ENCODE measurements around the gene RUNX2.

RUNX2 gene

DNA sequence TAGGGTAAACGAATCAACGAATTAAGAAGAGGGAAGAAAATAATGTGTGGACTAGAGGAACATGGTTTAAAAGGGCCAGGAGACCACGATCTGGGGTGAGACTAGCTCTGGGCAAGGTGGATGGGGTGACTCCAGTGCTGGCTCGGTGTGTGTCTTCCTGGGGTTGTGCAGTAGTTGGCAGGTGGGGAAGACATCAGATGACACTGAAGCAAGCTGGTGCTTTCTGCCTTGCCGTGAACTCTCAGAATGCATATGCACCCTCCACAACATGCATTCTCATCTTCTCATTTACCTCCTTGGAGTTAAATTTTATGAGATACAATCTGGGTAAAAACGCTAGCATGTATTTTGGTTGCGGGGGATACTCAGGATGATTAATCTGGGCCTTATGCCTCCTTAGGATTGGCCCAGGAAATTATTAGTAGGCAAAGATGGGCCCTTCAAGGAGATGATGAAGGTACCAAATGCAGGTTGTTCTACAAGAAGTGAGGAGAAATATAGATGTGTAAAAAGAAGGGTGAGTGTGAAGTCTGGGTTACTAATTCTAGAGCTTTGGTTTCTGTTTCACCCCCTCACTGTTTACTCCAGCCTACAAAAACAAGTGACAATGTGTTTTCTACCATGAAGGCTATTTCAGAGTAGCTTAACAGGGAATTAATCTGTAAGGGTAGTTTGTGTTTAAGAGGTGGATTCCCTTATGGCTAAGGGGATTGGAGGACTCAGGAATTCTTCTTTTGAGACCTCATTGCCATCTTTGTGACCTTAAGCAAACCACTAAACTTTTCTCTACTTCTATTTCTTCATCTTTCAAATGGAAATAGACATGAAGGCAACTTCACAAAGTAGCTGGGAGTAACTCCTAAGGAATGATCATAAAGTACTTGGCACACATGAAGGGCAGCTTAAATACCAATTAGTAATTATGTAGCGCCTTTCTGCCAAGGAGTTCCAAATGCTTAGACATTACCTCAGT lies 120.6 kb downstream of the RUNX2 start:
- Histone ChIP-seq H3K4me1 (ENCODE audit: control insufficient read depth in 5 of 5, insufficient read depth in 5 of 5, low read length in 5 of 5) (peaks cover 3 to 37% (median 20%) of the 10 kb centered on the region in 5 donors), H3K27me3 (ENCODE audit: control insufficient read depth in 5 of 5, insufficient read depth in 4 of 5, low read length in 5 of 5) (no peaks in the 10 kb centered on the region), H3K36me3 (ENCODE audit: control insufficient read depth in 5 of 5, insufficient read depth in 5 of 5, low read length in 5 of 5) (no peaks in the 10 kb centered on the region), H3K9me3 (ENCODE audit: control insufficient read depth in 5 of 5, low read length in 5 of 5) (no peaks in the 10 kb centered on the region), H3K27ac (ENCODE audit: low read depth, low read length) (no peak overlapping the region), H3K4me3 (ENCODE audit: low read depth in 1 of 5, low read length in 5 of 5) (no peak overlapping the region), H3K9ac (ENCODE audit: low read length in 5 of 5) (no peak overlapping the region)

DNA sequence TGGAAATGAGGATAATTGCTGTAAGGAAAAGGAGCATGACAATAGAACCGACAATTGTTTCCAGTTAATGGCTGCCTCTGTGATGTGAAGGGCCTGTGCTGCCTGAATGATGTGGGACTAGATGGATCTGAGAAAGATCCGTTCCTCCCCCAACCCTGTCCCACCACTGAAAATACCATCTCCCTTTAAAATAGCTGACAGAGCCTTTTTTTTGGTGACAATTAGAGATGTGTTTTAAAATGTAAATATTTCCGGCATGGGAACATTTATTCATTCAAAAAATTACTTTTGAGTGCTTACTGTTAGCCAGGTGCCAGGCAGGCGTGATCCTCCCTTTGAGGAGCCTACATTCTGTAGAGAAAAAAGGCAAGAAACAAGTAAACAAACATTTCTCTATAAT lies 122.0 kb downstream of the RUNX2 start:
- Histone ChIP-seq H3K27me3 (ENCODE audit: control insufficient read depth in 5 of 5, insufficient read depth in 4 of 5, low read length in 5 of 5) (no peaks in the 10 kb centered on the region), H3K9ac (ENCODE audit: low read length in 5 of 5) (no peak overlapping the region), H3K9me3 (ENCODE audit: control insufficient read depth in 5 of 5, low read length in 5 of 5) (no peaks in the 10 kb centered on the region), H3K4me1 (ENCODE audit: control insufficient read depth in 5 of 5, insufficient read depth in 5 of 5, low read length in 5 of 5) (peaks cover 3 to 36% (median 20%) of the 10 kb centered on the region in 5 donors), H3K36me3 (ENCODE audit: control insufficient read depth in 5 of 5, insufficient read depth in 5 of 5, low read length in 5 of 5) (no peaks in the 10 kb centered on the region), H3K4me3 (ENCODE audit: low read depth in 1 of 5, low read length in 5 of 5) (no peak overlapping the region), H3K27ac (ENCODE audit: low read depth, low read length) (no peak overlapping the region)

DNA sequence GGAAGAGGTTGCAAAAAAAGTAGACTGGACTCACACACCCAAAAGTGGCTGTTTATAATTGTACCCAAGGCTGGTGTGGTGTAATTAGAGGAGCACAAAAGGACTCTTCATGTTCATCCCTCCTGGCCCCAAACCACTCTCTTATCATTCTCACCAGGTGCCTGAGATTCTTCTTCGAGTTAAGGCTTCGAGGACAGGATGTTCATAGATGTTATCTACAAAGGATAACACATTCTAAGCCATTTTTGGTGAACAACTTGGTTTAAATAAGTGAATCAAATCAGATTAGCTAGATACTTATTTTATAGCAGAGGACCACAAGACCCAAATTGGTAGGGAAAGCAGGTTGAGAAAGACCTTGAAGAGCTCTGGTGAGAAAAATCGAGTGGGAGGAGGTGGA lies 122.7 kb downstream of the RUNX2 start:
- Histone ChIP-seq H3K9me3 (ENCODE audit: control insufficient read depth in 5 of 5, low read length in 5 of 5) (no peaks in the 10 kb centered on the region), H3K9ac (ENCODE audit: low read length in 5 of 5) (no peak overlapping the region), H3K27me3 (ENCODE audit: control insufficient read depth in 5 of 5, insufficient read depth in 4 of 5, low read length in 5 of 5) (no peaks in the 10 kb centered on the region), H3K36me3 (ENCODE audit: control insufficient read depth in 5 of 5, insufficient read depth in 5 of 5, low read length in 5 of 5) (no peaks in the 10 kb centered on the region), H3K27ac (ENCODE audit: low read depth, low read length) (no peak overlapping the region), H3K4me3 (ENCODE audit: low read depth in 1 of 5, low read length in 5 of 5) (no peak overlapping the region), H3K4me1 (ENCODE audit: control insufficient read depth in 5 of 5, insufficient read depth in 5 of 5, low read length in 5 of 5) (peaks cover 2 to 30% (median 15%) of the 10 kb centered on the region in 5 donors)

DNA sequence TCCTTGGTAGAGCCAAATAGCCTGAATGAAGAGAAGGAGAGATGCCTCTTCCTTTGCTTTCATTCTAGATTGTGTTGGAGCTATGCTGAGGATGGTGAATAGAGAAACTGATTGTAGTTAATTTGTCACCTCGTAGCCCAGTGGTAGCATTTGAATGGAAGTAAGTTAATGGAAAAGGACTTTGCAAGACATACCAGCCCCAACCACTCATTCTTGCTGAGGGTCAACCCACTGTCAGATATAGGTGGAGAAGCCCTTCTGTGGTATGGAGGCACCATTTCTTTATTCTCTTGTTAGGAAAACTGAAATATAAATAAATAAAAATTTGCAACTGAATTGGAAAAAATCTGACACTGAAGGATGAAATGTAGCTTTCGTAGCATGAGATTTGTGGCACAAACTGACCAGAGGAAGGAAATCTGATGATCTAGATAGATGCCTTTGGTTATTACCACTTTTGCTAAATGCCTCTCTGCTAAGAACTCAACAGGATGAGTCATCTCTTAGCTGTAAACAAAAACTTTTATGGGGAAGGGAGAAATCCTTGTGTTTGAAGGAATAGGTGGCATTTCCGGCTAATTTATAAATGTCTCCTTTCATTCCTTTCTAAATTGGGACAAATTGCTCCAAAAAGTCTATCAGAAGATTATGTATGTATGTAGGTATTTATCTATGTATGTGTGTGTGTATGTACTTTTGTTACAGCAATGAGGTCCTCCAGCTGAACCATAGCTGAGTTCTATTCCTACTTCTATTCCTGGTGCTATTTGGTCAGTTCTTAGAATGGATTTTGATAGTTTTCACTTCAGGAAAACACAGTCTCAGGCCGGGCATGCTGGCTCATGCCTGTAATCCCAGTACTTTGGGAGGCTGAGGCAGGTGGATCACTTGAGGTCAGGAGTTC lies 126.1 kb downstream of the RUNX2 start:
- no peaks in the 10 kb centered on the region for H3K27me3 ChIP-seq (ENCODE audit: control insufficient read depth in 5 of 5, insufficient read depth in 4 of 5, low read length in 5 of 5)
- H3K4me3 ChIP-seq (ENCODE audit: low read depth in 1 of 5, low read length in 5 of 5) = no peak overlapping the region
- H3K9ac ChIP-seq (ENCODE audit: low read length in 5 of 5) = no peak overlapping the region
- peaks cover 0 to 2% (median 0%) of the 10 kb centered on the region in 5 donors for H3K9me3 ChIP-seq (ENCODE audit: control insufficient read depth in 5 of 5, low read length in 5 of 5)
- H3K4me1 ChIP-seq (ENCODE audit: control insufficient read depth in 5 of 5, insufficient read depth in 5 of 5, low read length in 5 of 5) = peaks cover 0 to 4% (median 2%) of the 10 kb centered on the region in 5 donors
- H3K27ac ChIP-seq (ENCODE audit: low read depth, low read length) = no peak overlapping the region
- H3K36me3 ChIP-seq (ENCODE audit: control insufficient read depth in 5 of 5, insufficient read depth in 5 of 5, low read length in 5 of 5) = no peaks in the 10 kb centered on the region

DNA sequence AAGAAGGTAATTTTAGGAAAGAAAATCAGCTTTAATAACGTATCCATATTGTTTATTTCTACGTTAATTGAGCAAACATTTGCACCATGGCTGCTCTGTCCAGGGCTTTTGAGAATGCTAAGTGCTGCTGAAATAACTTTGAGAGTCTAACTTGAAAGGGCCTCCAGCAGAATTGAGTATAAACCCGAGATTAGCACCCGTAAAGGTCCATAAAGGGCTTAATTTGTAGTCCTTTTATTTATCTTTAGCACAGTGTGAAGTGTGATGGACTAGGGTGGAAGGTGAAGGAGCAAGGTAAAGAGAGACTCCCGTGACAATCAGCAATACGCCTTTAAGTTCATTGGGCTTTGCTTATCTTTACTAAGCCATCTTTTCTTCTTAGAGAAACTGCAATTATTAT lies 127.3 kb downstream of the RUNX2 start:
- no peaks in the 10 kb centered on the region for H3K27me3 ChIP-seq (ENCODE audit: control insufficient read depth in 5 of 5, insufficient read depth in 4 of 5, low read length in 5 of 5)
- H3K4me3 ChIP-seq (ENCODE audit: low read depth in 1 of 5, low read length in 5 of 5) = no peak overlapping the region
- no peaks in the 10 kb centered on the region for H3K36me3 ChIP-seq (ENCODE audit: control insufficient read depth in 5 of 5, insufficient read depth in 5 of 5, low read length in 5 of 5)
- no peak overlapping the region for H3K27ac ChIP-seq (ENCODE audit: low read depth, low read length)
- H3K9me3 ChIP-seq (ENCODE audit: control insufficient read depth in 5 of 5, low read length in 5 of 5) = peaks cover 0 to 2% (median 0%) of the 10 kb centered on the region in 5 donors
- no peaks in the 10 kb centered on the region for H3K4me1 ChIP-seq (ENCODE audit: control insufficient read depth in 5 of 5, insufficient read depth in 5 of 5, low read length in 5 of 5)
- no peak overlapping the region for H3K9ac ChIP-seq (ENCODE audit: low read length in 5 of 5)

DNA sequence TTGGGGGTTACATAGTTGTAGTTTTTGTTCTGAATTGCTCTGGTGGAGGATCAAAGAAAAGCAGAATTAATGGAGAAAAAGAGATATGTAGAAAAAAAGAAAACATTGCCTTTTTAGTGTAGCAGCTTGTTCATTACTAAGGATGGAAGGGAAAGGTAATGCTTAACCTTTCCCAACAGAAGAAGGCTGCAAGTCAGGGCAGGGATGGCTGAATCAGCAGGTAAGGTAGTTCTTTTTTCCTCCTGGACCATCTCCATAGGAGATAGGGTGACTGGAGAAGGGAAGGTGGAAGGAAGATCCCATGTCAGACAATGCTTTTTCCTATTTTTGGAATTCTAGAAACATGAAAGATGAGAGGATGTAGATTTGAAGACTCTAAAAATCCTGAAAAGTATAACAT lies 129.0 kb downstream of the RUNX2 start:
- Histone ChIP-seq H3K27ac (ENCODE audit: low read depth, low read length) (no peak overlapping the region), H3K9me3 (ENCODE audit: control insufficient read depth in 5 of 5, low read length in 5 of 5) (peaks cover 0 to 2% (median 0%) of the 10 kb centered on the region in 5 donors), H3K4me3 (ENCODE audit: low read depth in 1 of 5, low read length in 5 of 5) (no peak overlapping the region), H3K36me3 (ENCODE audit: control insufficient read depth in 5 of 5, insufficient read depth in 5 of 5, low read length in 5 of 5) (no peaks in the 10 kb centered on the region), H3K27me3 (ENCODE audit: control insufficient read depth in 5 of 5, insufficient read depth in 4 of 5, low read length in 5 of 5) (no peaks in the 10 kb centered on the region), H3K9ac (ENCODE audit: low read length in 5 of 5) (no peak overlapping the region), H3K4me1 (ENCODE audit: control insufficient read depth in 5 of 5, insufficient read depth in 5 of 5, low read length in 5 of 5) (no peaks in the 10 kb centered on the region)

DNA sequence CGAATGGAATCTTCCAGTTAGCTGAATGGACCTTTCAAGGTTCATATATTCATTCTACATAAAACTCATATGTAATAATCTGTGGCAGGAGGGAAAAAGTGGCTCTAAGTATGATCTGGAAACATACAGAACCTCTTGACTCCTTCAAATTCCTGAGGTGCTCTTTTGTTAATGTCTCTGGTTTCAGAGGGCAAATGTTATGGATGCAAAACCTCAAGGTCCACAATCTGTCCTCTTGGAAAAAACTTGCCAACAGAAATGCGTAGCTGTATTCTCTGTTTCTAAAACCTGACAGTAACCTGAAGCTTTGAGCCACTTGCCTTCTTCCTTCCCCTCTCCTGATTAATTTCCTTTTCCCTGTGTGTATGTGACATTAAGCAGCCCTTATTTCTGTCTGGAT lies 130.5 kb downstream of the RUNX2 start:
- no peaks in the 10 kb centered on the region for H3K4me1 ChIP-seq (ENCODE audit: control insufficient read depth in 5 of 5, insufficient read depth in 5 of 5, low read length in 5 of 5)
- H3K36me3 ChIP-seq (ENCODE audit: control insufficient read depth in 5 of 5, insufficient read depth in 5 of 5, low read length in 5 of 5) = no peaks in the 10 kb centered on the region
- no peaks in the 10 kb centered on the region for H3K27me3 ChIP-seq (ENCODE audit: control insufficient read depth in 5 of 5, insufficient read depth in 4 of 5, low read length in 5 of 5)
- no peak overlapping the region for H3K4me3 ChIP-seq (ENCODE audit: low read depth in 1 of 5, low read length in 5 of 5)
- peaks cover 0 to 2% (median 0%) of the 10 kb centered on the region in 5 donors for H3K9me3 ChIP-seq (ENCODE audit: control insufficient read depth in 5 of 5, low read length in 5 of 5)
- no peak overlapping the region for H3K27ac ChIP-seq (ENCODE audit: low read depth, low read length)
- H3K9ac ChIP-seq (ENCODE audit: low read length in 5 of 5) = no peak overlapping the region

DNA sequence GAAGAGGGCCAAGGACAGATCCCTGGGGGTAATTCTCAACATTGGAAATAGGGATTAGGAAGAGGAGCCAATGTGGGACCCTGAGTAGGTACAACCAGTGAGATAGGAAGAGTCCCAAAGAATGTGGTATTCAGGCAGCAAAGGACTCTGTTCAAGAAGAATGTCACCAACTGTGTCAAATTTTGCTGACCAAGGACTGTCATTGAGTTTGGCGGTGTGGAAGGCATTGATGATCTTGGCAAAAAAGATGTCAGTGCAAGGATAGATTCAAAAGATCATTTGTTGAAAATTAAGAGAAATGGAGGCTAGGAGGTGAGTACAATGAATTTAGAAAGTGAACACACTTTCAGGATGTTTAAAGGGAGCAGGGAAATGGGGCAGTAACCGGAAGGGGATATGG lies 132.0 kb downstream of the RUNX2 start:
- Histone ChIP-seq H3K9ac (ENCODE audit: low read length in 5 of 5) (no peak overlapping the region), H3K27me3 (ENCODE audit: control insufficient read depth in 5 of 5, insufficient read depth in 4 of 5, low read length in 5 of 5) (no peaks in the 10 kb centered on the region), H3K27ac (ENCODE audit: low read depth, low read length) (no peak overlapping the region), H3K9me3 (ENCODE audit: control insufficient read depth in 5 of 5, low read length in 5 of 5) (peaks cover 0 to 2% (median 0%) of the 10 kb centered on the region in 5 donors), H3K4me3 (ENCODE audit: low read depth in 1 of 5, low read length in 5 of 5) (no peak overlapping the region), H3K36me3 (ENCODE audit: control insufficient read depth in 5 of 5, insufficient read depth in 5 of 5, low read length in 5 of 5) (no peaks in the 10 kb centered on the region), H3K4me1 (ENCODE audit: control insufficient read depth in 5 of 5, insufficient read depth in 5 of 5, low read length in 5 of 5) (no peaks in the 10 kb centered on the region)

DNA sequence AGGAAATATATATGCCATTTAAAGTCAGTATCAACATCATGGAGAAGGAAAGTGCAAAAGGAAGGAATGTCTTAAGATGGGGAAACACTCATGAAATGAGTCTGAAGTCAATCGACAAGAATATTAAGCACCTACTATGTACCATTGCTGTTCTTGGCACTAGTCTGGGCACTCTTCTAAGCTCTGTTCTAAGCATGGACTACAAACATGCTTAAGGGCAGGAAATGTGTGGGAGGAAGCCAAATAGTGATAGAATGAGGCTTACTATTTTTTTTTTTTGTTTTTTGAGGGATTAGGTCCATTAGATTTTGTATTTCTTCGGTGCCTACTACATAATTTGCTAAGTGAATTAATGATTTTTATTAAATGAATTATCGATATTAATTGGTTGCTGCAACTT lies 133.4 kb downstream of the RUNX2 start:
- no peaks in the 10 kb centered on the region for H3K36me3 ChIP-seq (ENCODE audit: control insufficient read depth in 5 of 5, insufficient read depth in 5 of 5, low read length in 5 of 5)
- H3K27ac ChIP-seq (ENCODE audit: low read depth, low read length) = no peak overlapping the region
- peaks cover 0 to under 1% (median 0%) of the 10 kb centered on the region in 5 donors for H3K9me3 ChIP-seq (ENCODE audit: control insufficient read depth in 5 of 5, low read length in 5 of 5)
- no peaks in the 10 kb centered on the region for H3K4me1 ChIP-seq (ENCODE audit: control insufficient read depth in 5 of 5, insufficient read depth in 5 of 5, low read length in 5 of 5)
- H3K27me3 ChIP-seq (ENCODE audit: control insufficient read depth in 5 of 5, insufficient read depth in 4 of 5, low read length in 5 of 5) = no peaks in the 10 kb centered on the region
- no peak overlapping the region for H3K9ac ChIP-seq (ENCODE audit: low read length in 5 of 5)
- no peak overlapping the region for H3K4me3 ChIP-seq (ENCODE audit: low read depth in 1 of 5, low read length in 5 of 5)

Data from subcutaneous abdominal adipose tissue (tissue), 5 donors.